OCI-LY1 (cell line): ENCODE data around the gene UNG.
"Not testable (repeated sequence)": the region's sequence is repeated elsewhere in the genome, so short reads cannot be mapped to it uniquely, and the experiment has no call there.

Experiments
- H2AFZ ChIP-seq: fragments of 200-600 bp; sonication (generic), shearing (Covaris generic); 2 replicates; pipeline ENCODE4 v1.6.0; 2014; ENCODE audit warnings: antibody characterized with exemption, mild to moderate bottlenecking, low read length
- H3F3A ChIP-seq: fragments of 200-600 bp; sonication (generic), shearing (Covaris generic); 2 replicates; pipeline ENCODE4 v1.6.0; 2014; ENCODE audit warnings: mild to moderate bottlenecking, antibody characterized with exemption, low read length, moderate library complexity; ENCODE audit not compliant: insufficient read depth
- H3K27ac ChIP-seq: fragments of 200-600 bp; sonication (generic); 2 replicates; pipeline ENCODE4 v1.5.1; 2014; ENCODE audit warnings: low read length, mixed run types, mild to moderate bottlenecking, low read depth; ENCODE audit not compliant: poor library complexity, severe bottlenecking
- H3K27me3 ChIP-seq: fragments of 200-600 bp; sonication (generic); 2 replicates; pipeline ENCODE4 v1.6.0; 2014; ENCODE audit warnings: antibody characterized with exemption, mild to moderate bottlenecking, low read length, moderate library complexity; ENCODE audit not compliant: insufficient read depth
- H3K36me3 ChIP-seq: fragments of 200-600 bp; sonication (generic); 2 replicates; pipeline ENCODE4 v1.6.1; 2014; ENCODE audit warnings: mild to moderate bottlenecking, antibody characterized with exemption, low read length, moderate library complexity, mixed read lengths; ENCODE audit not compliant: insufficient read depth
- H3K4me1 ChIP-seq: fragments of 200-600 bp; sonication (generic); 2 replicates; pipeline ENCODE4 v1.5.1; 2014; ENCODE audit warnings: mild to moderate bottlenecking, low read length, moderate library complexity; ENCODE audit not compliant: insufficient read depth, severe bottlenecking
- H3K4me2 ChIP-seq: fragments of 200-600 bp; sonication (generic), shearing (Covaris generic); 2 replicates; pipeline ENCODE4 v1.6.1; 2014; ENCODE audit warnings: low read length
- H3K4me3 ChIP-seq: fragments of 200-600 bp; sonication (generic); 2 replicates; pipeline ENCODE4 v1.5.1; 2014; ENCODE audit warnings: low read length, low read depth, mild to moderate bottlenecking, mixed read lengths; ENCODE audit not compliant: poor library complexity, severe bottlenecking
- H3K79me2 ChIP-seq: fragments of 200-600 bp; shearing (Covaris generic); 2 replicates; pipeline ENCODE4 v1.6.1; 2016; ENCODE audit warnings: mixed run types, low read length, mixed read lengths; ENCODE audit not compliant: insufficient read depth
- H3K9ac ChIP-seq: fragments of 200-600 bp; sonication (generic), shearing (Covaris generic); 2 replicates; pipeline ENCODE4 v1.6.1; 2014; ENCODE audit warnings: mild to moderate bottlenecking, low read length, mixed read lengths
- H3K9me2 ChIP-seq: fragments of 200-600 bp; sonication (generic), shearing (Covaris generic); 2 replicates; pipeline ENCODE4 v1.6.1; 2014; ENCODE audit warnings: low read depth, mild to moderate bottlenecking, low read length, mixed read lengths
- H3K9me3 ChIP-seq: fragments of 200-600 bp; shearing (Covaris generic); 2 replicates; pipeline ENCODE4 v1.6.1; 2014; ENCODE audit warnings: low read length, mixed read lengths
- H4K20me1 ChIP-seq: fragments of 200-600 bp; sonication (generic), shearing (Covaris generic); 2 replicates; pipeline ENCODE4 v1.6.0; 2016; ENCODE audit warnings: mild to moderate bottlenecking, low read length; ENCODE audit not compliant: insufficient read depth
- EZH2 ChIP-seq: fragments of 200-600 bp; sonication (generic), shearing (Covaris generic); IDR thresholded peaks from 2 replicates; pipeline ENCODE4 v1.8.0; 2017; ENCODE audit warnings: borderline replicate concordance, mixed run types, mild to moderate bottlenecking, antibody characterized with exemption, low read length, moderate library complexity, mixed read lengths
- TF ChIP-seq, protein P1 (sequence below): fragments of 200-600 bp; sonication (generic), shearing (Covaris generic); IDR thresholded peaks from 2 replicates; pipeline ENCODE4 v1.5.1; 2017; ENCODE audit warnings: mild to moderate bottlenecking, antibody characterized with exemption, low read length, moderate library complexity, mixed read lengths

Gene UNG

DNA sequence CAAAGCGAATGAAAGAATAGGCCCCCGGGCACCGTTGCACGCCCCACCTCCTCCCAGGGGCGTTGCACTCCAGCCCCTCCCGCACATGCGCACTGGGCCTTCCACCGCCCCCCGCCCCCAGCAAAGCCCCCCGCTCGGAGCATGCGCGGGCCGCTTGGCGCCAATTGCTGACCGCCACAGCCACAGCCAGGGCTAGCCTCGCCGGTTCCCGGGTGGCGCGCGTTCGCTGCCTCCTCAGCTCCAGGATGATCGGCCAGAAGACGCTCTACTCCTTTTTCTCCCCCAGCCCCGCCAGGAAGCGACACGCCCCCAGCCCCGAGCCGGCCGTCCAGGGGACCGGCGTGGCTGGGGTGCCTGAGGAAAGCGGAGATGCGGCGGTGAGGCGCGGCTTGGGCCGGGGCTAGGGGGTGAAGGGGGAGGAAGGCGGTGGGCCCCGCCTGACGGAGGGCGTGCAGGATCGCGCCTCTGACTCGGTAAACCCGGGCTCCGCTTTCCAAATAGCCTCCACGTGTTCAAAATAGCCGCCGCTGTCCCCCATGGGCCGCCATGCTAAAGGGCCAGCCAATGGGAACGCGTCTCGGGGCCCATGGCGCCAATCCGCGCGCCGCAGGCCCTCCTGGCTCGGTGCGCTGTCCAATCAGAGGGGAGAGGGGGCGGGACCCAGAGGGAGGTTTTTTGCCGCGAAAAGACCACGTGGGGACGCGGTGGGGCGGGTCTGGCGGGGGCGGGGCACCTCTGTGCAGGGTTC is at the start of gene UNG:
UNG (plus strand) TSS at position 163 of the 748 bp plus-strand sequence; CDS start at position 246, 83 bp downstream.
- no peaks in the 10 kb centered on the region for H3K9me2 ChIP-seq
- H3K4me2 ChIP-seq = peak within 1 kb of the TSS; percentile 85
- H4K20me1 ChIP-seq = no peaks in the 10 kb centered on the region
- H3K4me1 ChIP-seq = peaks cover 35% of the 10 kb centered on the region
- H3K36me3 ChIP-seq = peaks cover 37% of the 10 kb centered on the region
- peak within 1 kb of the TSS; percentile 96 for H3K4me3 ChIP-seq
- TF ChIP-seq, protein P1, sequence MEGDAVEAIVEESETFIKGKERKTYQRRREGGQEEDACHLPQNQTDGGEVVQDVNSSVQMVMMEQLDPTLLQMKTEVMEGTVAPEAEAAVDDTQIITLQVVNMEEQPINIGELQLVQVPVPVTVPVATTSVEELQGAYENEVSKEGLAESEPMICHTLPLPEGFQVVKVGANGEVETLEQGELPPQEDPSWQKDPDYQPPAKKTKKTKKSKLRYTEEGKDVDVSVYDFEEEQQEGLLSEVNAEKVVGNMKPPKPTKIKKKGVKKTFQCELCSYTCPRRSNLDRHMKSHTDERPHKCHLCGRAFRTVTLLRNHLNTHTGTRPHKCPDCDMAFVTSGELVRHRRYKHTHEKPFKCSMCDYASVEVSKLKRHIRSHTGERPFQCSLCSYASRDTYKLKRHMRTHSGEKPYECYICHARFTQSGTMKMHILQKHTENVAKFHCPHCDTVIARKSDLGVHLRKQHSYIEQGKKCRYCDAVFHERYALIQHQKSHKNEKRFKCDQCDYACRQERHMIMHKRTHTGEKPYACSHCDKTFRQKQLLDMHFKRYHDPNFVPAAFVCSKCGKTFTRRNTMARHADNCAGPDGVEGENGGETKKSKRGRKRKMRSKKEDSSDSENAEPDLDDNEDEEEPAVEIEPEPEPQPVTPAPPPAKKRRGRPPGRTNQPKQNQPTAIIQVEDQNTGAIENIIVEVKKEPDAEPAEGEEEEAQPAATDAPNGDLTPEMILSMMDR = no peak
- no peaks in the 10 kb centered on the region for H3K9me3 ChIP-seq
- H3F3A ChIP-seq = no peaks in the 10 kb centered on the region
- H3K27ac ChIP-seq = peak within 1 kb of the TSS; percentile 86
- H2AFZ ChIP-seq = no peak within 1 kb of the TSS
- H3K9ac ChIP-seq = peak within 1 kb of the TSS; percentile 93
- no peaks in the 10 kb centered on the region for H3K27me3 ChIP-seq
- peaks cover 5% of the 10 kb centered on the region for H3K79me2 ChIP-seq

DNA sequence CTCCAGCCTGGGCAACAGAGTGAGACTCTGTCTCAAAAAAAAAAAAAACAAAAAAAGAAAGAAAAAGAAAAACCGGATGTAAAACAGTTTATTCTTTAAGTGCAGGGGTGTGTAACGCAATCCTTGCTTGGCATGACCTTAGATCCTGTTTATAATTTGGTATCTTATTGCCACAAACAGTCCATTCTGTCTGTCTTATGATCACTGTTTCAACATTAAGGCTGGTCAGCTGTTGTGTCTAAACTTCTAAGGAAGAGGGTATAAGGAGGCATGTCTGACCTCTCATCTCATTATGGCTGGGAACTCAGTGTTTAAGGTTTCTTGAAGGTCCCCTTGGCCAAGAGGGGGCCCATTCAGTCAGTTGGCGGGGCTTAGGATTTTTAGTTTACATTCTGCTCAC is 48.7 kb upstream of the UNG start:
- not testable (repeated sequence) for H2AFZ ChIP-seq, H3F3A ChIP-seq, H3K9me3 ChIP-seq, H3K79me2 ChIP-seq, H3K9me2 ChIP-seq, H3K36me3 ChIP-seq, H3K27ac ChIP-seq, H3K4me3 ChIP-seq, H4K20me1 ChIP-seq, H3K4me2 ChIP-seq, H3K4me1 ChIP-seq, H3K9ac ChIP-seq, H3K27me3 ChIP-seq

DNA sequence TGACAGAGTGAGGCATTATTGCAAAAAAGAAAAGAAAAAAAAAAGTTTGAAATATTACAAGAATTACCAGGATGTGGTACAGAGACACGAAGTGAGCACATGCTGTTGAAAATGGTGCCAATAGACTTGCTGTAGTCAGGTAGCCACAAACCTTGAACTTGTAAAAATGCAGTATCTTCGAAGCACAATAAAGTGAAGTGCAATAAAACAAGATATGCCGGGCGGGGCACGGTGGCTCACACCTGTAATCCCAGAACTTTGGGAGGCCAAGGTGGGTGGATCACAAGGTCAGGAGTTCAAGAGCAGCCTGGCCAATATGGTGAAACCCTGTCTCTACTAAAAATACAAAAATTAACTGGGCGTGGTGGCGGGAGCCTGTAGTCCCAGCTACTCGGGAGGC is 47.6 kb upstream of the UNG start:
- H3K4me3 ChIP-seq, H3K9ac ChIP-seq, H3K79me2 ChIP-seq, H2AFZ ChIP-seq, H4K20me1 ChIP-seq, H3F3A ChIP-seq, H3K9me2 ChIP-seq, H3K36me3 ChIP-seq, H3K4me2 ChIP-seq, H3K9me3 ChIP-seq, H3K27ac ChIP-seq, H3K27me3 ChIP-seq: not testable (repeated sequence)
- peaks cover 16% of the 10 kb centered on the region for H3K4me1 ChIP-seq

DNA sequence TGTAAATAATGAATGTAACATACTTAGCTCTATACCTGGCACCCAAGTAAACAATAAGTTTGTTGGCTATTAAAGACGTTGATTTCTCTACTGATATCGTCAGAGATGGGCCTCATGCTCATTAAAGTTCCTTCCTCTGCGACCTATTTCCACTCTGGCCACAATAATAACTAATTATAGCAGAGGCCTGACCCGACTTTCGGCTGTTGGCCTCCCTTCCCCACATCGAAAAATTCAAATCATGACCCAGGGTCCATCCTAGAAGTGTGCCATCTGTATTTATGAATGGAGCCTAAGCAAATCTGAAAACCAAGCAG is 45.3 kb upstream of the UNG start:
- TF ChIP-seq, protein P1 = no peak
- no peak for TF ChIP-seq EZH2
- H3K27ac ChIP-seq = no peak overlapping the region
- H3K79me2 ChIP-seq = no peaks in the 10 kb centered on the region
- no peaks in the 10 kb centered on the region for H3K9me3 ChIP-seq
- H3K9ac ChIP-seq = no peak overlapping the region
- H3K4me1 ChIP-seq = peaks cover 16% of the 10 kb centered on the region
- H3K4me2 ChIP-seq = peak overlapping the region; percentile 81
- H3F3A ChIP-seq = no peaks in the 10 kb centered on the region
- H3K4me3 ChIP-seq = peak overlapping the region; percentile 95
- no peaks in the 10 kb centered on the region for H3K27me3 ChIP-seq
- H3K36me3 ChIP-seq = no peaks in the 10 kb centered on the region
- H4K20me1 ChIP-seq = no peaks in the 10 kb centered on the region
- no peaks in the 10 kb centered on the region for H3K9me2 ChIP-seq
- no peak overlapping the region for H2AFZ ChIP-seq
